ENCODE measurements around the gene SNAP91.

DNA sequence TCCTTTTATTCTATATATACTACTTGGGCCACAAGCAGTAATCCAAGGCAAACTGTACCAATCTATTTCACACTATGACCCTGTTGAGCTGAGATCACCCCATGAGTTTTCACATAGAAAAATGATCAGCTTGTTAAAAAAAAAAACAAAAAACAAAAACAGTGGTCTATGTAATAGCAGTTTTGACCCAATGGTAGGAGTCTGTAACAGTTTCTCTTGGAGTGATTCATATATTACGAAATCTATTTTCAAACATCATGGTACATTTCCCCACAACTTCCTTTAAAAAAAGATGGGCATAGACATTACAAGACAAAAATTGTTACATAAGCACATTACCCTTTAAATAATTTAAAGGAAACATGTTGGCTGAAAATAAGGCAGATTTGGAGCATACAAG is 118.5 kb downstream of the SNAP91 start:
- no peak for TF ChIP-seq POLR2AphosphoS5 (IDR thresholded peaks at IDR 0.05; ENCODE audit: borderline replicate concordance, low read depth, low read length)
- no peak for TF ChIP-seq EZH2 (IDR thresholded peaks at IDR 0.05)
